Measurements from ENCODE around the gene MRPL2. TPM values are rescaled to one million over a fixed set of nuclear protein-coding genes. Genes with fewer than 3 reads are reported as not detected.
A peak's percentile ranks its signal among the peaks of the same experiment; 100 is the strongest.

MRPL2 gene
- total and polyA plus RNA-seq, 2 donors from 2014 or later: 56.6 to 127 TPM

- Histone ChIP-seq H3K4me1 (ENCODE audit: control insufficient read depth in 2 of 3, insufficient read depth in 2 of 3, low read depth in 1 of 3, low read length in 3 of 3) (peaks cover 0 to 6% (median 0%) of the 10 kb centered on the region in 3 donors), H3K36me3 (ENCODE audit: control insufficient read depth in 2 of 3, insufficient read depth in 3 of 3, low read length in 3 of 3) (peaks cover 0 to 5% (median 2%) of the 10 kb centered on the region in 3 donors), H3K27me3 (ENCODE audit: control insufficient read depth, insufficient read depth, low read length) (no peaks in the 10 kb centered on the region), H3K4me3 (ENCODE audit: low read length in 3 of 3) (peak overlapping the region; percentile 64 to 73 (median 65)), H3K9me3 (ENCODE audit: control insufficient read depth in 2 of 3, insufficient read depth in 1 of 3, low read length in 3 of 3) (no peaks in the 10 kb centered on the region), H3K9ac (ENCODE audit: low read length in 3 of 3) (peak overlapping the region; percentile 32 to 64 (median 61)), H3K27ac (ENCODE audit: low read depth in 2 of 2, low read length in 2 of 2) (peak overlapping the region in 1 of 2 donors; percentile 28)
- FAIRE-seq (no peak), DNase-seq (peak; percentile 79 to 85 (median 83))
- TF ChIP-seq CTCF (IDR thresholded peaks at IDR 0.05; ENCODE audit: borderline replicate concordance, extremely low read depth, insufficient read depth): no peak
- intact Hi-C loops (cut with DNase I): no loop called here
These were observed 17.5 kb upstream of the MRPL2 start for GRCh38 chr6:43076464-43077332.

- Histone ChIP-seq H3K4me1 (ENCODE audit: control insufficient read depth in 2 of 3, insufficient read depth in 2 of 3, low read depth in 1 of 3, low read length in 3 of 3) (peaks cover 0 to 6% (median 0%) of the 10 kb centered on the region in 3 donors), H3K9ac (ENCODE audit: low read length in 3 of 3) (peak within 1 kb of the TSS; percentile 32 to 64 (median 61)), H3K27me3 (ENCODE audit: control insufficient read depth, insufficient read depth, low read length) (no peaks in the 10 kb centered on the region), H3K4me3 (ENCODE audit: low read length in 3 of 3) (peak within 1 kb of the TSS; percentile 64 to 73 (median 65)), H3K9me3 (ENCODE audit: control insufficient read depth in 2 of 3, insufficient read depth in 1 of 3, low read length in 3 of 3) (no peaks in the 10 kb centered on the region), H3K27ac (ENCODE audit: low read depth in 2 of 2, low read length in 2 of 2) (peak within 1 kb of the TSS; percentile 4 to 28), H3K36me3 (ENCODE audit: control insufficient read depth in 2 of 3, insufficient read depth in 3 of 3, low read length in 3 of 3) (peaks cover 0 to 8% (median 8%) of the 10 kb centered on the region in 3 donors)
- DNase-seq (peak; percentile 90 to 96 (median 94)), FAIRE-seq (no peak)
- no peak for TF ChIP-seq CTCF (IDR thresholded peaks at IDR 0.05; ENCODE audit: borderline replicate concordance, extremely low read depth, insufficient read depth)
- intact Hi-C loops (cut with DNase I): no loop called here
These were observed 16.6 kb upstream of the MRPL2 start, which contains the start of gene PTK7 for GRCh38 chr6:43075670-43076463. TSS of gene PTK7 (plus strand) at chr6:43076314. CDS start at chr6:43076489, 175 bp downstream.

- Histone ChIP-seq H3K9me3 (ENCODE audit: control insufficient read depth in 2 of 3, insufficient read depth in 1 of 3, low read length in 3 of 3) (no peaks in the 10 kb centered on the region), H3K9ac (ENCODE audit: low read length in 3 of 3) (no peak overlapping the region), H3K27me3 (ENCODE audit: control insufficient read depth, insufficient read depth, low read length) (no peaks in the 10 kb centered on the region), H3K27ac (ENCODE audit: low read depth in 2 of 2, low read length in 2 of 2) (no peak overlapping the region), H3K36me3 (ENCODE audit: control insufficient read depth in 2 of 3, insufficient read depth in 3 of 3, low read length in 3 of 3) (peaks cover 0 to 13% (median 12%) of the 10 kb centered on the region in 3 donors), H3K4me3 (ENCODE audit: low read length in 3 of 3) (no peak overlapping the region), H3K4me1 (ENCODE audit: control insufficient read depth in 2 of 3, insufficient read depth in 2 of 3, low read depth in 1 of 3, low read length in 3 of 3) (peaks cover 0 to 6% (median 0%) of the 10 kb centered on the region in 3 donors)
- intact Hi-C loops (cut with DNase I): no loop called here
- DNase-seq (peak; percentile 82 to 97 (median 89)), FAIRE-seq (no peak)
- TF ChIP-seq CTCF (IDR thresholded peaks at IDR 0.05; ENCODE audit: borderline replicate concordance, extremely low read depth, insufficient read depth): no peak
These were observed 15.8 kb upstream of the MRPL2 start for GRCh38 chr6:43074847-43075669.

All from kidney (tissue), 14 donors.